ENCODE data around the gene ENO1. TPM values are rescaled to one million over a fixed set of nuclear protein-coding genes. Genes with fewer than 3 reads are reported as not detected.

Gene ENO1
- total and polyA plus RNA-seq, 2 of the 4 experiments (the other 2 are of a cell fraction) = 2,125 to 3,643 TPM

DNA sequence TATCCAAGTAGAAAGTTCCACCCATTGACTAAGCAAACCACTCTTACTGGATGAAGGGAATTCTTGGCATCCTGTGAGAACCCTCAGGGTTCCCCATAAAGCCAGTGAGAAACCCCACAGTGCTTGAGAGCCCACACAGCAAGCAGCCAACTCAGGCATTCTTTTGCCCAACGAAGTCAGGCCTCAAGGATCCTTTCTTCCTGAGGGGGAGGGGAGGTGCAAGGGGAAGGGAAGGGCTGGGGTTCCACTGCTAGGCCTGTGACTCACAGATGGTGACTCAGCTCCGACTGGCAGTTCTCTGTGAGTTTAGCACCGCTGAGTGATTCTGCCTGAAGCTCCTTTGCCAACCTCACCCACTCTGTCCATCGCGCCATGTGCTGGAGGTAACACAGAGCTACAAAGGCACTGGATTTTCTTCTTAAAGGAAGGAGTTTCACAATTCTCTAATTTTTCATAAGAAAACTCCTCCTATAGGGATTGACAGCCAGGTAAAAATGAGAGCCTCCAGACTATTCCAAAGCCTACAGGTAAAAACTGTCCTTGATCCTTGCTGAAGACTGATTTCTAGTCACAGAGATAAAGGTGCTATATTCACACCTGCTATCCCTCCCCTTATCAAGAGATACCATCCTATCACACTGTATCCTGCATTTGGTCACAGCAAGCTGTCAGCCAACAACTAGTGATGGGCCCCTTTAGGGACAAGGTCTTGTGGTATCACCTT is 4.8 kb downstream of the ENO1 start:
- H3K27me3 ChIP-seq (ENCODE audit: control insufficient read depth, insufficient read depth, low read length) = no peaks in the 10 kb centered on the region
- 0 out of 4 replicates have a peak overlapping the region, but pooled peaks of 1 of the 2 experiments have one; percentile 2 for H4K8ac ChIP-seq (ENCODE audit: low read depth in 2 of 2, low read length in 2 of 2)
- H2BK20ac ChIP-seq (ENCODE audit: low read depth, low read length) = no peak overlapping the region
- peaks cover 97% of the 10 kb centered on the region for H4K20me1 ChIP-seq (ENCODE audit: insufficient read depth, low read length)
- H4K91ac ChIP-seq (ENCODE audit: insufficient read depth, low read depth, low read length) = no peak overlapping the region
- intact Hi-C loops (cut with micrococcal nuclease) (loop anchor here (5.0 kb wide), 2 partner anchors 114 to 134 kb away; no protein-coding TSS in a partner anchor), dilution Hi-C loops (cut with HindIII; ENCODE audit: low sequenced_read_pairs, unreplicated experiment) (no loop called here), in situ Hi-C loops (cut with MboI; ENCODE audit: low sequenced_read_pairs) (loop anchor here (25.0 kb wide), 1 partner anchor 886 kb away; no protein-coding TSS in a partner anchor)
- POLR2A ChIA-PET (ENCODE audit: unreplicated experiment) = no interaction called here
- H2BK120ac ChIP-seq (ENCODE audit: low read depth, low read length) = no peak overlapping the region
- H3K4me3 ChIP-seq (ENCODE audit: insufficient read depth, low read depth, low read length) = no peak overlapping the region
- 0 out of 2 replicates have a peak overlapping the region, but pooled peaks have one; percentile 8 for H3K14ac ChIP-seq (replicated peaks; ENCODE audit: low read depth, low read length)
- peaks cover 65% of the 10 kb centered on the region for H3K36me3 ChIP-seq (ENCODE audit: control insufficient read depth, insufficient read depth, low read length)
- no peak overlapping the region for H2AFZ ChIP-seq (replicated peaks; ENCODE audit: low read length, poor library complexity)
- peaks cover 35 to 61% of the 10 kb centered on the region in 2 experiments for H3K79me1 ChIP-seq (ENCODE audit: low read depth in 1 of 2, low read length in 2 of 2)
- no peaks in the 10 kb centered on the region for H3K9me3 ChIP-seq (ENCODE audit: control insufficient read depth, insufficient read depth, low read length)
- BruUV-seq (replicated peaks) = no TSS peak
- WGBS, 2 experiments (ENCODE audit: extremely low coverage in 2 of 2, insufficient read length in 1 of 2) = 0% methylated on average over 2 of the region's 5 CpGs; no CpG with 5 or more reads in 1 of the 2 experiments
- H3K4ac ChIP-seq (ENCODE audit: low read depth, low read length) = peak overlapping the region; percentile 49
- H3K18ac ChIP-seq (ENCODE audit: low read depth, low read length) = no peak overlapping the region
- H2BK15ac ChIP-seq (ENCODE audit: low read depth, low read length) = no peak overlapping the region
- CTCF ChIA-PET = interaction anchor here (0.9 to 1.2 kb wide), 3 partner anchors 9 to 14 kb away, joined by 3 to 5 read pairs (median 3); no protein-coding TSS in a partner anchor
- no peak overlapping the region for H3K56ac ChIP-seq (ENCODE audit: extremely low read depth, insufficient read depth, low read length)
- DNase-seq = peak; percentile 98
- peak overlapping the region; percentile 14; the same call in 1 of the 2 replicates for H3K4me2 ChIP-seq (ENCODE audit: low read depth, low read length)
- H2AK9ac ChIP-seq (replicated peaks; ENCODE audit: low read depth, low read length, poor library complexity) = no peak overlapping the region
- H3K9me1 ChIP-seq (ENCODE audit: insufficient read depth, low read length) = peaks cover 24% of the 10 kb centered on the region
- peaks cover 42% of the 10 kb centered on the region for H3K4me1 ChIP-seq (ENCODE audit: control insufficient read depth, insufficient read depth, low read length)
- peak overlapping the region; percentile 28; the same call in 1 of the 2 replicates for H3K23ac ChIP-seq (ENCODE audit: low read depth, low read length)
- H2AK5ac ChIP-seq (ENCODE audit: low read depth, low read length) = no peak overlapping the region
- H3K9ac ChIP-seq (ENCODE audit: low read depth, low read length) = no peak overlapping the region; the same call in 1 of the 2 replicates
- ATAC-seq (ENCODE audit: low read depth) = peak; percentile 66
- peak overlapping the region; percentile 41 for H3K27ac ChIP-seq (ENCODE audit: insufficient read depth, low read length)
- peak overlapping the region; percentile 17 for H2BK5ac ChIP-seq (ENCODE audit: low read depth, low read length, poor library complexity, severe bottlenecking)
- H4K5ac ChIP-seq (ENCODE audit: low read depth, low read length) = no peak overlapping the region
- no peak for TF ChIP-seq RCOR1 (IDR thresholded peaks at IDR 0.05; ENCODE audit: insufficient replicate concordance, low read length)
- peak; percentile 58 for TF ChIP-seq MAFK (IDR thresholded peaks at IDR 0.05; ENCODE audit: low read depth, low read length)
- peak; percentile 97 for TF ChIP-seq FOS (IDR thresholded peaks at IDR 0.05; ENCODE audit: low read depth, low read length)
- 0 out of 2 replicates have a peak, but pooled peaks have one; percentile 22 for TF ChIP-seq CEBPB (IDR thresholded peaks at IDR 0.05; ENCODE audit: low read depth, low read length)
- TF ChIP-seq, protein P1, sequence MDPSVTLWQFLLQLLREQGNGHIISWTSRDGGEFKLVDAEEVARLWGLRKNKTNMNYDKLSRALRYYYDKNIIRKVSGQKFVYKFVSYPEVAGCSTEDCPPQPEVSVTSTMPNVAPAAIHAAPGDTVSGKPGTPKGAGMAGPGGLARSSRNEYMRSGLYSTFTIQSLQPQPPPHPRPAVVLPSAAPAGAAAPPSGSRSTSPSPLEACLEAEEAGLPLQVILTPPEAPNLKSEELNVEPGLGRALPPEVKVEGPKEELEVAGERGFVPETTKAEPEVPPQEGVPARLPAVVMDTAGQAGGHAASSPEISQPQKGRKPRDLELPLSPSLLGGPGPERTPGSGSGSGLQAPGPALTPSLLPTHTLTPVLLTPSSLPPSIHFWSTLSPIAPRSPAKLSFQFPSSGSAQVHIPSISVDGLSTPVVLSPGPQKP (IDR thresholded peaks at IDR 0.05; ENCODE audit: borderline replicate concordance, low read depth, low read length) = no peak
- no peak for TF ChIP-seq RAD21 (IDR thresholded peaks at IDR 0.05; ENCODE audit: low read length)
- no peak for TF ChIP-seq CHD1 (IDR thresholded peaks at IDR 0.05; ENCODE audit: low read depth, low read length)
- TF ChIP-seq, protein P2, sequence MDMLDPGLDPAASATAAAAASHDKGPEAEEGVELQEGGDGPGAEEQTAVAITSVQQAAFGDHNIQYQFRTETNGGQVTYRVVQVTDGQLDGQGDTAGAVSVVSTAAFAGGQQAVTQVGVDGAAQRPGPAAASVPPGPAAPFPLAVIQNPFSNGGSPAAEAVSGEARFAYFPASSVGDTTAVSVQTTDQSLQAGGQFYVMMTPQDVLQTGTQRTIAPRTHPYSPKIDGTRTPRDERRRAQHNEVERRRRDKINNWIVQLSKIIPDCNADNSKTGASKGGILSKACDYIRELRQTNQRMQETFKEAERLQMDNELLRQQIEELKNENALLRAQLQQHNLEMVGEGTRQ (IDR thresholded peaks at IDR 0.05; ENCODE audit: low read depth, low read length) = peak; percentile 33; the same call in 1 of the 2 replicates
- TF ChIP-seq BHLHE40 (IDR thresholded peaks at IDR 0.05; ENCODE audit: low read depth, low read length) = peak; percentile 50; the same call in 1 of the 2 replicates
- TF ChIP-seq MAZ (IDR thresholded peaks at IDR 0.05; ENCODE audit: borderline replicate concordance, low read depth, low read length) = peak; percentile 75; the same call in 1 of the 2 replicates
- TF ChIP-seq POLR2A (IDR thresholded peaks at IDR 0.05; ENCODE audit: low read depth, low read length) = peak; percentile 73
- peak; percentile 98 for TF ChIP-seq MXI1 (IDR thresholded peaks at IDR 0.05; ENCODE audit: borderline replicate concordance, low read depth, low read length)
- TF ChIP-seq NFE2L2 (IDR thresholded peaks at IDR 0.05; ENCODE audit: low read depth, low read length) = peak; percentile 84
